8988T (cell line): Measurements from ENCODE around the gene SMAD6.
A peak's percentile ranks its signal among the peaks of the same experiment; 100 is the strongest.
"Not testable (repeated sequence)": the region's sequence is repeated elsewhere in the genome, so short reads cannot be mapped to it uniquely, and the experiment has no call there.

Source experiments
- DNase-seq: peaks from one replicate; pipeline ENCODE4 v3.0.0; 2011

The SMAD6 gene

GRCh38 chr15:66677336-66677735 lies 24.7 kb upstream of the SMAD6 start:
- no peak for DNase-seq

- DNase-seq = no peak
Observed at GRCh38 chr15:66679061-66679656, 22.9 kb upstream of the SMAD6 start.

DNA sequence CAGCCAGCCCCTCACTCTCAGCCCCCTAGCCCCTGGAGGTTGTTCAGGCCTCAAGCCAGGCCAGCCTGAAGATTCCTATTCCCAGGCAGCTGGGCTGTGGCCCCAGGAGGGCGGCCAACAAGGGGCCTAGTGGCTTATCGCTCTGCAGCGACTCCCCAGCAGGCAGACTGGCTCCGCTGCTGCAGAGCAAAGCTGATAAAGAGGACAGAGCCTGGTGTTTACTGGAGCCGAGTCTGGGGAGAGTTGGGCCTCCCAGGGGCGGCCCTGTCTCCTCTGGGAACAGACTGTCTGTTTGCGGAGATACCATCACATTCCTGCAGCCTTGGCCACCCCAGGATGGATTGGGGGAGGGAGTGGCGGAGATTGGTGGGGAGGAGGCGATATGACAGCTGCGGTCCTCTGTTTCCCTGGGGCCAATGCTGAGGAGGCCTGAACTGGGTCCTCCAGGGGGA lies 22.4 kb upstream of the SMAD6 start:
- DNase-seq = no peak

- no peak for DNase-seq
Observed at GRCh38 chr15:66680502-66680901, 21.5 kb upstream of the SMAD6 start.

GRCh38 chr15:66681395-66681794 lies 20.6 kb upstream of the SMAD6 start:
- DNase-seq = no peak

DNA sequence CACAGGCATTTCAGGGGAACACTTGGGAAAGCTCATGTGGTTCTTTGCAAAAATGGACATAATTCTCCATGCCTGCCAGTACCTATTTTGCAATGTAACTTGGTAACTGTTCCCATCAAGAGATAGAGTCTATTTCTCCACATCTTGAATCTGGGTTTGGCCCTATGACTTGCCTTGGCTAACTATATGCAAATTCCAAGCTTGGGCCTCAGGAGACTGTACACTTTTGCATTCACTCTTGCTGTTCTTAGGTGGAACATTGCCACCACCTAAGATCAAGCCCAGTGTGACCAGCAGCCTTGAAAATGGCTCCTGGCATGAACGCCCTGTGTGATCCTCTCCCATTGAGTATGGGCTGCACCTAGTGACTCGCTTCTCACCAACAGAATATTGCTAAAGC lies 19.8 kb upstream of the SMAD6 start:
- no peak for DNase-seq

DNA sequence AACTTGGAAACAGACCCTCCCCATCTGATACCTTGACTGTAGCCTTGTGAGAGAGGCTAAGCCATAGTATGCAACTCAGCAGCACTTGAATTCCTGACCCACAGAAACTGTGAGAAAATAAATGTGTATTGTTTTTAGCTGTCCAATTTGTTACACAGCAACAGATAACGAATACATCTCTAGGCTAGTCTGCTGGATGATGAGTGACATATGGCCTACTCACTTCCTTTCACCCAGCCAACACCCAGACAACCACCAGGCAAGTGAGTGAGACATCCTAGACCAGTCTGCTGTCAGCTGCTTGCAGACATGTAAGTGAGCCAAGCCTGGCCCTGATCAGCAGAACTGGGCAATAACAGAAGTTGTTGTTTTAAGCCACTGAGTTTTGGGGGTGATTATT lies 19.2 kb upstream of the SMAD6 start:
- DNase-seq = no peak

GRCh38 chr15:66684136-66684681 lies 17.8 kb upstream of the SMAD6 start:
- DNase-seq = no peak

DNA sequence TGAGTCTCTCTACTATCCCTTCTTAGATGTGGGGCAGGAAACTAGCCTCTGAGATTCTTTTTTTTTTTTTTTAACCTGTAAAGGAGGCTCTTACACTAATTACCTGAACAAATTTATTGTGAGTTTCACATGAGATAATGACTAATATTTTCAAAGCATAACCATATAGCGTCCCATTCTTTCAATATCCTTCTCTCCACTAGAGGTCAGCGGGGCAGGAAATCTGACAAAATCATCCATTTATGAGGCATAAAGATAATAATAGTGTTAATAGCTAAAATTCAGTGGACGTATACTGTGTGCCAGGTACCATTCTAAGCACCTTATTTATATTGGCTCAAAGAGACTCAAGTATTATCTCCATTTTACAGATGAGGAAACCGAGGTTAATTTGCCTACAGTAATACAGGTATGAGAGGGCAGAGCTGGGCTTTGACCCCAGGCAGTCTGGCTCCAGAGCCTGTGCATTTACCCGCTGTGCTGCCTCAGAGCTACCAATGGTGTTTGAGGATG lies 16.3 kb upstream of the SMAD6 start:
- DNase-seq = no peak

DNA sequence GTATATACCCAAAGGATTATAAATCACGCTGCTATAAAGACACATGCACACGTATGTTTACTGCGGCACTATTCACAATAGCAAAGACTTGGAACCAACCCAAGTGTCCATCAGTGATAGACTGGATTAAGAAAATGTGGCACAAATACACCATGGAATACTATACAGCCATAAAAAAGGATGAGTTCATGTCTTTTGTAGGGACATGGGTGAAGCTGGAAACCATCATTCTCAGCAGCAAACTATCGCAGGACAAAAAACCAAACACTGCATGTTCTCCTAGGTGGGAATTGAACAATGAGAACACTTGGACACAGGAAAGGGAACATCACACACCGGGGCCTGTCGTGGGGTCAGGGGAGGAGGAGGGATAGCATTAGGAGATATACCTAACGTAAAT lies 11.1 kb upstream of the SMAD6 start:
- not testable (repeated sequence) for DNase-seq

DNA sequence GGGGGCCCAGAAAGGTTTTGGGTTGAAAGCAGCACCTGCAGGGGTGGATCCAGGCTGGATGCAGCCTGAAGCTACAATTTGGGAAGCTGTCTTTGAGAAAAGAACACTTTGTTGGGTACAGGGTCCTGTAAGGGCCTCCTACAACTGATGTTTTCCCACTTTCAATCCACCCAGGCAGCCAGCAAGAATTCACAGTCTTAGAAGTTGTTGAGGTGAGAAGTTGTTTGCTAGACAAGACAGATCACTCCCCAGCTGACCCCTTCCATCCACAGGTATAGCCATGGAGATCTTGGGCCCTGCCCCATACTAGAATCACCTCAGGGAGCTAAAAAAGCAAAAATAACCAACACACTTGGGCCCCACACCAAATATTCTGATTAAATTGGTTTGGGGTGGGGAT lies 10.3 kb upstream of the SMAD6 start:
- no peak for DNase-seq

DNA sequence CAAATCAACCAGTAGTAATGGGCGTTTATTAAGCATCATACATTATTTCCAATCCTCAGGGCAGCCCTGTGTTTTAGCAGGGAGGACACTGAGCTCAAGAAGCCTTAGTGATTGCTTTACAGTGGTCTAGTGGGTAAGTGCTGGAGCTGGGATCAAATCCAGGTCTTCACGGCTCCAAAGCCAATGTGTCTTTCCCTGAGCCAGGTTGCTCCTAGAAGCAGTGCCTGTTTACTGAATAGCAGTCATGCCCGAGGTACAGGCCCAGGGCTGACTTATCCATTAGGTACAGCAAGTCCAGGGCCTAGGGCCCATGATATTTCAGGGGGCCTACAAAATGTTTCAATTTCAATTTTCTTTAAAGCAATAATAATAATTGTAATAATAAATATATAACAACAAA lies 9.6 kb upstream of the SMAD6 start:
- no peak for DNase-seq

- DNase-seq = no peak
Observed at GRCh38 chr15:66692808-66693596, 9.0 kb upstream of the SMAD6 start.

GRCh38 chr15:66696770-66697169 lies 5.3 kb upstream of the SMAD6 start:
- DNase-seq = no peak

GRCh38 chr15:66698318-66698961 lies 3.6 kb upstream of the SMAD6 start:
- DNase-seq = no peak

- no peak for DNase-seq
Observed at GRCh38 chr15:66698971-66699370, 3.1 kb upstream of the SMAD6 start.

DNA sequence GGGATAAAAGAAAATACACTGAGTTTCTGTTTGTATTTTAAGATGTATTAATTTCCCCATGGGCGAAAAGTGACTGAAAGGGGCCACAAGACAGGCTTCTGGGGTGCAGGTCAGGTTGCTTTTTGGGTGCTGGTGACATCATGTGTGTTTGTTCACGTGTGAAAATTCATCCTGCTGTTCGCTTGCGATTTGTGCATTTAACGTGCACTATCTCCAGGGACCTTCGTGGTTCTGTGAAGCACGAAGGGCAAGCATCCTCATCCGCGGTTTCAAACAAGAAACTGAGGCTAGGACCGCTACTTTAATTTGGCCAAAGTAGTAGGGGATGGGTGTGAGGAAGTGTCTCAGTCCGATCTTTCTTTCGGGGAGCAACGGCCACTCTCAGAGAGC lies 1.6 kb upstream of the SMAD6 start:
- no peak for DNase-seq

GRCh38 chr15:66700802-66701421 lies 1.1 kb upstream of the SMAD6 start:
- peak; percentile 75 for DNase-seq

DNA sequence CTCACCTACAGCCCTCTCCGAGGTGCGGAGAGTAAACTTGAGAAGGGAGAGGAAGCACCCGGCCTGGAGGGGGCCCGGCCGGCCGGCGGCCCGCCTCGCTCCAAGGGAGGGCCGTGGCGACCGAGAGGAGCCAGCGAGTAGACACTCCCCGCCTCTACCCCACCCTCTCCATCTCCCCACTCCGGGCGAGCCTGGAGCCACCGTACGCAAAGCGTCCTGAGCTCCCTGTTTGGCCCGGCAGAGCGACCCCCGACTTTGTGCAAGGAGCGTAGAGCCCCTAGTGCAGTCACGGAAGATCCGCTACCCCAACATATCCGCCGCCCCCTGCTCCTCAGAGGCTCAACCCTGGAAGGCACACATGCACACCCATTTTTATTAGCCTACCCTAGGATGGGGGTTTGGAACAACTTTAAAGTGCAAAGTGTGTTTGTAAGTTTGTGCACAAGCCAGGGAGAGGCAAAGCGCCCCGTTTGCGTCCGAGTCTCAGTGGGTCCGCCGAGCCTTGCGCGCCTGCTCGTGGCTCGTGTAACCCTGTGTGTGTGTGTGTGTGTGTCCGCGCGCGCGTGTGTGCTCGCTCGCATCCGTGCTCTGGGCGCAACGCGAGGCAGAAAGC lies 508 bp upstream of the SMAD6 start:
- DNase-seq = peak; percentile 47

DNA sequence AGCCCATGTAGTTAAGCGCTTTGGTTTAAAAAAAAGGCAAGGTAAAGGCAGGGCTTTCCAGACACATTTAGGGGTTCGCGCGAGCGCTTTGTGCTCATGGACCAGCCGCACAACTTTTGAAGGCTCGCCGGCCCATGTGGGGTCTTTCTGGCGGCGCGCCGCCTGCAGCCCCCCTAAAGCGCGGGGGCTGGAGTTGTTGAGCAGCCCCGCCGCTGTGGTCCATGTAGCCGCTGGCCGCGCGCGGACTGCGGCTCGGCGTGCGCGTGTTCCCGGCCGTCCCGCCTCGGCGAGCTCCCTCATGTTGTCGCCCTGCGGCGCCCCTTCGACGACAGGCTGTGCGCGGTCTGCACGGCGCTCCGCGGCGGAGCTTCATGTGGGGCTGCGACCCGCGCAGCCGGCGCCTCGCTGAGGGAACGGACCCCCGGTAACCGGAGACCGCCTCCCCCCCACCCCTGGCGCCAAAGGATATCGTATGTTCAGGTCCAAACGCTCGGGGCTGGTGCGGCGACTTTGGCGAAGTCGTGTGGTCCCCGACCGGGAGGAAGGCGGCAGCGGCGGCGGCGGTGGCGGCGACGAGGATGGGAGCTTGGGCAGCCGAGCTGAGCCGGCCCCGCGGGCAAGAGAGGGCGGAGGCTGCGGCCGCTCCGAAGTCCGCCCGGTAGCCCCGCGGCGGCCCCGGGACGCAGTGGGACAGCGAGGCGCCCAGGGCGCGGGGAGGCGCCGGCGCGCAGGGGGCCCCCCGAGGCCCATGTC lies 927 bp downstream of the SMAD6 start:
- DNase-seq = no peak

- DNase-seq = peak; percentile 50
Observed at GRCh38 chr15:66703540-66703941, 1.5 kb downstream of the SMAD6 start.
